GM20000 (cell line): Measurements from ENCODE around the gene TMEM33.
"Not testable (repeated sequence)": the region's sequence is repeated elsewhere in the genome, so short reads cannot be mapped to it uniquely, and the experiment has no call there.

Experiments
- DNase-seq: peaks from one replicate; pipeline ENCODE4 v3.0.0; 2012; ENCODE audit warnings: low spot score
- TF ChIP-seq, protein P1 (sequence below): IDR thresholded peaks from 2 replicates; pipeline ENCODE4 v1.5.1; 2012; ENCODE audit warnings: mild to moderate bottlenecking, control low read depth; ENCODE audit errors: extremely low read depth, missing control alignments

The TMEM33 gene

DNA sequence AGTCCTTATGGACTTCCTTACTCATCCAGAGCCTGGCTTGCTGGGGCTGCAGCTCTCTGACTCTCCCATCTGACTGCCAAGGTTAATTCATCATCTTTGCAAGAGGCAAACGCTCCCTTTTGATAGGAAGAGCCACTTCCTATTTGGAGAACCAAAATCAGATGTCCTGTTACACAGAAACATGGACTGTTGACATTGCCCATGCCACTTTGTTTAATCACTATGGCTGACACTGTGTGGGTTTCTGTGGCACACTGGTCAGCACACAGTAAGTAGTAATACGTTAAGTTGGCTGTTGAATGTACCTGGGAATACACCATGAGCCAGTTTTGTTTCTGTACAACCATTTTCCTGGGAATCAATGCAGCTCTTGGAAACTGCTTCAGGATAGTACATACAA is 45.1 kb upstream of the TMEM33 start:
- DNase-seq = no peak
- TF ChIP-seq, protein P1, sequence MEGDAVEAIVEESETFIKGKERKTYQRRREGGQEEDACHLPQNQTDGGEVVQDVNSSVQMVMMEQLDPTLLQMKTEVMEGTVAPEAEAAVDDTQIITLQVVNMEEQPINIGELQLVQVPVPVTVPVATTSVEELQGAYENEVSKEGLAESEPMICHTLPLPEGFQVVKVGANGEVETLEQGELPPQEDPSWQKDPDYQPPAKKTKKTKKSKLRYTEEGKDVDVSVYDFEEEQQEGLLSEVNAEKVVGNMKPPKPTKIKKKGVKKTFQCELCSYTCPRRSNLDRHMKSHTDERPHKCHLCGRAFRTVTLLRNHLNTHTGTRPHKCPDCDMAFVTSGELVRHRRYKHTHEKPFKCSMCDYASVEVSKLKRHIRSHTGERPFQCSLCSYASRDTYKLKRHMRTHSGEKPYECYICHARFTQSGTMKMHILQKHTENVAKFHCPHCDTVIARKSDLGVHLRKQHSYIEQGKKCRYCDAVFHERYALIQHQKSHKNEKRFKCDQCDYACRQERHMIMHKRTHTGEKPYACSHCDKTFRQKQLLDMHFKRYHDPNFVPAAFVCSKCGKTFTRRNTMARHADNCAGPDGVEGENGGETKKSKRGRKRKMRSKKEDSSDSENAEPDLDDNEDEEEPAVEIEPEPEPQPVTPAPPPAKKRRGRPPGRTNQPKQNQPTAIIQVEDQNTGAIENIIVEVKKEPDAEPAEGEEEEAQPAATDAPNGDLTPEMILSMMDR = no peak

DNA sequence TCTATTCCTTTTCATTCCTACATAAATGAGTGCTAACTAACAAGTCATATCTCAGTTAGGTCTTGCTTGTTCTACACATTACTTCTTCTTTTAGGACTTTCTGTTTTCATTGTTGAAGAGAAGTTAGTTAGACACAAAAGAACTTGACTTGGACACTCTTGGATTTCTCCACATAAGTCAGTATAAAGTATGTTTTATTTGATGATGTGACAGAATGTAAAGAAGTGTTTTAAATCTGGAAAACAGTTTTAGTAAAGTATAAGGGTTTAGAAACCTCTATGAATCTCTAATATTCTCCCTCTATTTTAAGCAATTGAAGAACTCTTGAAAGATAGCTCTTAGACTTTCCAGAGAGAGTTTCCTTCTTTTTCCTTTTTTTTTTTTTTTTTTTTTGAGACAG is 38.6 kb upstream of the TMEM33 start:
- no peak for DNase-seq
- TF ChIP-seq, protein P1 = no peak

DNA sequence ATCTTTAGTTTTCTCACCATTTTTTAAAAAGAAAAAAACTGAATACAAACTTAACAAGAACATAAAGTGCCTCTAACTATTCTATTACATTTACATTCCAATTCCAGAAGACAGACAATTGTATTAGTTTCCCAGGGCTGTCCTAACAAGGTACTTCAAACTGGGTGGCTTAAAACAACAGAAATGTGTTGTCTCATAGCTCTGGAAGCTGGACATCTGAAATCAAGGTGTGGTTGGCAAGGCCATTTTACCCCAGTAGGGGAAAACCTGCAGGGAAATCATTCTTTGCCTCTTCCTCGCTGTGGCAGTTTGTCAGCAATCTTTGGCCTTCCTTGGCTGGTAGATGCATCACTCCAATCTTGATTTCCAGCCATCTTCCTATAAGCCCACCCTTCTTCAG is 37.5 kb upstream of the TMEM33 start:
- TF ChIP-seq, protein P1 = no peak
- DNase-seq = no peak

DNA sequence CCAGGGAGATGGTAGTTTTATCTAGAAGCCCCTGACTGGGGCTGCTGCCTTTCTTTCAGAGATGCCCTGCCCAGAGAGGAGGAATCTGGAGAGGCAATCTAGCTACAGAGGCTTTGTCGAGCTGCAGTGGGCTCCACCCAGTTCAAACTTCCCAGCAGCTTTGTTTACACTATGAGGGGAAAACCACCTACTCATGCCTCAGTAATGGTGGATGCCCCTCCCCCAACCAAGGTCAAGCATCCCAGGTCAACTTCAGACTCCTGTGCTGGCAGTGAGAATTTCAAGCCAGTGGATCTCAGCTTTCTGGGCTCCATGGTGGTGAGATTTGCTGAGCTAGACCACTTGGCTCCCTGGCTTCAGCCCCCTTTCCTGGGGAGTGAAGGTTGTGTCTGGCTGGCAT is 26.1 kb upstream of the TMEM33 start:
- DNase-seq = not testable (repeated sequence)

DNA sequence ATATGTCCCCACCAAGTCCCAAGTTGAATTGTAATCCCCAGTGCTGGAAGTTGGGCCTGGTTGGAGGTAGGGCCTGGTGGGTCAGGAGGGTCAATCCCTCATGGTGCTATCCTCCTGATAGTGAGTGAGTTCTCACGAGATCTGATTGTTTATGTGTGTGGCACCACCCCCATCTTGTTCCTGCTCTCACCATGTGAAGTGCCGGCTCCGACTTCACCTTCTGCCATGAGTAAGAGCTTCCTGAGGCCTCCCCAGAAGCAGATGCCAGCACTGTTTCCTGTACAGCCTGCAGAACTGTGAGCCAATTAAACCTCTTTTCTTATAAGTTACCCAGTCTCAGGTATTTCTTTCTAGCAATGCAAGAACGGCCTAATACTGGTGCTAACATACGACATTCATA is 22.7 kb upstream of the TMEM33 start:
- TF ChIP-seq, protein P1 = no peak
- no peak for DNase-seq

DNA sequence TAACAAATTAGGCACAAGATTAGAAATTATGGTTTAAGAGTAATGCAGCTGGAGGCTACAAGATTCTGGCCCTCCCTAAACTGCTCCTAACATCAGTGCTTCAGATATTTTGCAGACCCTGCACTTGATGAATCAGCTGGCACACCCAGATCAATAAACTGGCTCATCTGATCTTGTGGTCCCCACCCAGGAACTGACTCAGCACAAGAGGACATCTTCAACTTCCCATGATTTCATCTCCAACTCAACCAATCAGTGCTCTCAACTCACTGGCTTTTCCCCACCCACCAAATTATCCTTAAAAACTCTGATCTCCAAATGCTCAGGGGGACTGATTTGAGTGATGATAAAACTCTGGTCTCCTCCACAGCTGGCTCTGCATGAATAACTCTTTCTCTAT is 21.7 kb upstream of the TMEM33 start:
- no peak for DNase-seq
- TF ChIP-seq, protein P1 = no peak

DNA sequence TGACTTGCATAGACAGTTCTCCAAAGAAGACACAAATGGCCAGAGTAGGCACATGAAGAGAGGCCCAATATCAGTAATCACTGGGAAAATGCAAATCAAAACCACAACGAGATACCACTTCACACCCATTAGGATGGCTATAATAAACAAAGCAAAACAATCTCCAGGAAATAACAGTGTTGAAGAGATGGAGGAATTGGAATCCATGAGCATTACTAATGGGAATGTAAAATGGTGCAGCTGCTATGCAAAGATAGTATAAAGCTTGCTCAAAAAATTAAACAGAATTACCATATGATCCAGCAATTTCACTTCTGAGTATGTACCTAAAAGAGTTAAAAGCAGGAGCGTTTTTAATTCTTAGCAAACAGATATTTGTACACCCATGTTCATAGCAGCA is 17.0 kb upstream of the TMEM33 start:
- TF ChIP-seq, protein P1 = no peak
- DNase-seq = no peak

DNA sequence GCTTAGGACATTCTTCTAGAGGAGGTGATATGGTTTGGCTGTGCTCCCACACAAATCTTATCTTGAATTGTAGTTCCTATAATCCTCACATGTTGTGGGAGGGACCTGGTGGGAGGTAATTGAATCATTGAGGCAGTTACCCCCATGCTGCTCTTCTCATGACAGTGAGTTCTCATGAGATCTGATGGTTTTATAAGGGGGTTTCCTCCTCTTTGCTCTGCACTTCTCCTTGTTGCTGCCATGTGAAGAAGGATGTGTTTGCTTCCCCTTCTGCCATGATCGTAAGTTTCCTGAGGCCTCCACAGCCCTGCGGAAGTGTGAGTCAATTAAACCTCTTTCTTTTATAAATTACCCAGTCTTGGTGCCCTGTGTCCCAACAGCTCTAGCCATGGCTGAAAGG is 14.8 kb upstream of the TMEM33 start:
- not testable (repeated sequence) for DNase-seq

DNA sequence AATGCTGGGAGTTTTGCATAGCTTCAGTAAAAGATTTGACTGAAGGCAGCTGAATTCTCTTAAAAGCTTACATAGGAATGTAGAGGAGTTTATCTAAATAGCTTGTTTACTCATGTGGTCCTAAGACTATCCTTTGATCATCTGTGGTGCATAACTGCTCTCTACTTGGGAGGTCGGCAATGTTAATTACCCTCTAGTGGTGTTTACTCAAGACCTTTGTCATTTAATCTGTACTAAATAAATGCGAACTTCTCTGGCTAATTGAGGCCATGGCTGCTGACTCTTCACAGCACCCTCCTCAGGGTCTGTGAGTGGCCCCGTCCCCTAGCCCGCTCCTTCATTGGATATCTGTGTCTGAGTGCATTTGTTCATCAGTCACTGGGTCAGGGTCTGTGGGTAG is 13.8 kb upstream of the TMEM33 start:
- DNase-seq = no peak
- TF ChIP-seq, protein P1 = no peak
